GM18909 (cell line): ENCODE results near the gene TMEM42.
"Not testable (repeated sequence)": the region's sequence is repeated elsewhere in the genome, so short reads cannot be mapped to it uniquely, and the experiment has no call there.

ENCODE experiments used
- ATAC-seq: cut with Tn5 transposase; IDR thresholded peaks from one replicate; pipeline ENCODE4 v1.9.1; 2021; ENCODE audit warnings: mild to moderate bottlenecking; ENCODE audit not compliant: unreplicated experiment, poor library complexity

TMEM42 gene

GRCh38 chr3:44861412-44862225 is at the start of gene TMEM42:
TMEM42 (plus strand) TSS chr3:44861912; CDS start chr3:44861925, 13 bp downstream.
- peak; percentile 95 for ATAC-seq

GRCh38 chr3:44814751-44815150 is 47.0 kb upstream of the TMEM42 start:
- ATAC-seq: no peak

GRCh38 chr3:44816334-44816733 is 45.4 kb upstream of the TMEM42 start:
- not testable (repeated sequence) for ATAC-seq

GRCh38 chr3:44821206-44821605 is 40.5 kb upstream of the TMEM42 start:
- not testable (repeated sequence) for ATAC-seq

GRCh38 chr3:44825264-44825925 is 36.3 kb upstream of the TMEM42 start:
- no peak for ATAC-seq

- no peak for ATAC-seq
Measured at GRCh38 chr3:44827196-44827595, 34.5 kb upstream of the TMEM42 start.

GRCh38 chr3:44831232-44831631 is 30.5 kb upstream of the TMEM42 start:
- no peak for ATAC-seq

GRCh38 chr3:44832032-44832431 is 29.7 kb upstream of the TMEM42 start:
- no peak for ATAC-seq

- no peak for ATAC-seq
Measured at GRCh38 chr3:44832965-44833364, 28.7 kb upstream of the TMEM42 start.

GRCh38 chr3:44833394-44833793 is 28.3 kb upstream of the TMEM42 start:
- no peak for ATAC-seq

- ATAC-seq: no peak
Measured at GRCh38 chr3:44835684-44836083, 26.0 kb upstream of the TMEM42 start.

- no peak for ATAC-seq
Measured at GRCh38 chr3:44842376-44842775, 19.3 kb upstream of the TMEM42 start.

- ATAC-seq: no peak
Measured at GRCh38 chr3:44845528-44846520, 15.9 kb upstream of the TMEM42 start.

- ATAC-seq: no peak
Measured at GRCh38 chr3:44848634-44849033, 13.1 kb upstream of the TMEM42 start.

- ATAC-seq: not testable (repeated sequence)
Measured at GRCh38 chr3:44856663-44857062, 5.0 kb upstream of the TMEM42 start.

GRCh38 chr3:44860117-44860516 is 1.6 kb upstream of the TMEM42 start:
- no peak for ATAC-seq

GRCh38 chr3:44862226-44862637 is 520 bp downstream of the TMEM42 start:
- ATAC-seq: peak; percentile 34

- no peak for ATAC-seq
Measured at GRCh38 chr3:44865272-44866035, 3.7 kb downstream of the TMEM42 start.

- no peak for ATAC-seq
Measured at GRCh38 chr3:44867421-44868111, 5.9 kb downstream of the TMEM42 start.
